OCI-LY1 (cell line): ENCODE measurements around the gene ABTB2.

Source experiments
- CTCF ChIP-seq: fragments of 200-600 bp; sonication (generic), shearing (Covaris generic); IDR thresholded peaks from 2 replicates; pipeline ENCODE4 v1.5.1; 2017; ENCODE audit warnings: mild to moderate bottlenecking, antibody characterized with exemption, low read length, moderate library complexity, mixed read lengths
- EZH2 ChIP-seq: fragments of 200-600 bp; sonication (generic), shearing (Covaris generic); IDR thresholded peaks from 2 replicates; pipeline ENCODE4 v1.8.0; 2017; ENCODE audit warnings: borderline replicate concordance, mixed run types, mild to moderate bottlenecking, antibody characterized with exemption, low read length, moderate library complexity, mixed read lengths

- TF ChIP-seq EZH2 (no peak), CTCF (no peak)
These were observed 25.3 kb downstream of the ABTB2 start for GRCh38 chr11:34332524-34332923.
